GM11168 (cell line): ENCODE measurements around the gene TAF6L.
"Not testable (repeated sequence)": the region's sequence is repeated elsewhere in the genome, so short reads cannot be mapped to it uniquely, and the experiment has no call there.

Experiments used
- in situ Hi-C: fragments of 300-500 bp; cut with MboI; formaldehyde crosslinking; loops from one replicate; pipeline ENCODE4 v1.12.0; 2022; ENCODE audit warnings: low sequenced_read_pairs; ENCODE audit not compliant: unreplicated experiment

The TAF6L gene

DNA sequence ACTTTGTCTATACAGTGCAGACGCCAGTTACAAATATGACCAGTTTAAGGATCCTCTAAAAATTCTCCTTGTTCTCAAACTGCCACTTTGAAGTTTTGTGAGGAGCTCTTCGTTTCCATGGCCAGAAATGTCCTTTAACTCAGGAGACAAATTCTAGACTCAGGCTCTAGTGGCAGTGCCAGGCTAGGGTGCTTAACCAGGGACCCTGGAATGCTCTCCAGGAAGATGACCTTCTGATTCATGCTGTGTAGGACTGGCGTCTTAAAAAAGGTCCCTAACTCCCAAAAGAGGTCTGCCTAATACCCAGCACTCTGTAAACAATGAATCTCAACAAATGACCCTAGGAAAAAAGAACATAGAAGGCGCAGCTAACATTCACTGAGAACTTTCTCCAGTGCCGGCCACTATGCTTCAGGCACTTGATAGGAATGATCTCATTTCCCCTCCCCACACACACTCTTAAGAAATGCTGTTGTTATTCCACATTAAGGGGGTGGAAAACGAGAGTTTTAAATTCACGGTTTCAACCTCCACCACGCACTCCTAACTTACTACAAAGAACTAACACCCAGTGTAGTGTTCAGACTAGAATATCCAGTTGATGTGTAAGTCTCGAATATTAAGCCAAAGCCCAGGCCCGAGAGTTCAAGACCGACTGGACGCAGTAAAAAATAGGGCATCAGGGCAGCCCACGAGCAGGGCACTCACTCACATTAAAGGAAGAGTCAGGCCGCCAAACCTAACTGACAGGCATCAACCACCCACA lies 33.3 kb downstream of the TAF6L start:
- in situ Hi-C loops, result no loop called here

DNA sequence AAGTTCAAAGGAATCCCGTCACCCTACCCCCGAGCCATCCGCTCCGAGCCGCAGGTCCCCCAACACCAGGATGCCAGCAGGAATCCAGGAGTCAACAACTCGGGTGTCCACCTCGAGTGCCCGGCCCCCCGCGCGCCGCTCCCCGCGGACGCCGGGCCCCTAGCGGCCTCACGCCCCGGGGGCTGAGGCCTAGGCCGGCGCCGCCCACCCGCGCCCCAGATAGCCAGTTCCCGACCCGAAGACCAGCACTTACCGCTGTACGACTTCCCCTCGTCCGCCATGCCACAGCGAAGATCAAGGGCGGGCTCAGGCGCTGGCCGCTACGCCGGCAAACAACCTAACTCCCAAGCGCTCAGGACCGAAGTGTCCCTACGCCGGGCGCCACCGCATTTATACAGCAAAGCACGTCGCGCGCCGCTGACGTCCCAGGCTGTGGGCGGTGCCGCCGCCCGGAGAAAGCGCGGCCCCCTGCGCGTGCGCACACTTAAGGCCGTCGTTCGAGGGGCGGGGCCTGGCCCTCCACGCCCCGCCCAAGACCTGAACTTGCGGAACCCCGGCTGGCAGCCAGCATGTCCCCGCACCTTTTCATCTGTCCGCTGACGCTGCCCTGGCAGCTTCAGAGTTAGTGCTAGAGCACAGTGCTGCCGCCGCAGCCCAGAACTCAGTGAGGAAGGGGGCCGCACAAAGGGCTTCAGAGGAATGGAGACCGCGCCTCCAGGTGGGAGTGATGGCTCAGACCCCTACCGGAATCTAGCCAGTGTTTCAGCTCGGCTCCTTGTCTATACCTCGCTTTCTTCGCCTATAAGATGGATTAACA lies 34.1 kb downstream of the TAF6L start, which contains the start of gene NXF1:
Gene NXF1, minus strand, starts transcription at position 365 of the 817 bp plus-strand sequence. Its CDS starts 84 bp downstream, at position 281.
- in situ Hi-C loops, result no loop called here

DNA sequence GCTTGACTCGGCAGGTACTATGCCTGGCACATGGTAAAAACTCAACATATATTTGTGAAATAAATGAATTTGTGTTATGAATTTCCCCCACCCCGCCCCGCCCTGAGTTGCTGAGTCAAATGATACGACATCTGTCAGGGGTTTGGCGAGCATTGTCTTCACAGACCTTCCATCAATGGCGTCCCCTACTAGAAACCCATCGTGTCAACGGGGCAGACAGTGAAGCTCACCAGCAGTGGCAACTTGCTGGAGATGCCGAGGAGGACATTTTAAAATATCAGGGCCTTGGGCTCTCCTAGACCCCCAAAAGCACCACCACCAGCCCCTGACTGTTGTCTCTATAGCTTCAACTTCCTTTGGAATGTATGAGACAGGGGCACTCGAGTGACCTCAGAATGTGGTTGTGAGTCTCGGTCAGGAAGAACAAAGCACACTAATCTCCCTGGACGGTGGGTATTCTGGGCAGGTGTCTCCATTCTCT lies 34.8 kb downstream of the TAF6L start:
- in situ Hi-C loops, result no loop called here

DNA sequence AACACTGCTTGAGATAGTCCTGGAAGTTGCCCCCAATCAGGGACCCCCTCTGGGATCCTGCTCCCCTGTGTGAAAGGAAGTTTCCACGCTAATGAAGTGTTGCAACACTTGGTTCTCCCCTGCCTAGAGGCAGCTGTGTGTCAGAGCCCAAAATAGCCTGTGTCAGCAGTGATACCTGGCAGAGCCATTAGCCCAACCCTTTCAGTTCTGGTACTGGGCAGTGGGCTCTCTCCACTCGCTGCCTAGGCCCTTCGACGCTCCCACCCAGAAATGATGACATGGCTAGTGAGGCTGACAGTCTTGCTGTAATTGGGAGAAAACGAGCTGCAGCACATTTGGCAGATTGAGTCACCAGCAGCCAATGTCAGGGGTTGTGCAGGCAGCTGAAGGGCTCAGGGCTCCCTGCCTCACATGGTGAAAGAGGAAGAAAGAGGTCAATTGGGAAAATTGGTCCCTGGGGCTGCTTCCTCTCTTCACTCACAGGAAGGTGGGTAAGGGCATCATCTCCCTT lies 35.5 kb downstream of the TAF6L start:
- in situ Hi-C loops, result no loop called here

DNA sequence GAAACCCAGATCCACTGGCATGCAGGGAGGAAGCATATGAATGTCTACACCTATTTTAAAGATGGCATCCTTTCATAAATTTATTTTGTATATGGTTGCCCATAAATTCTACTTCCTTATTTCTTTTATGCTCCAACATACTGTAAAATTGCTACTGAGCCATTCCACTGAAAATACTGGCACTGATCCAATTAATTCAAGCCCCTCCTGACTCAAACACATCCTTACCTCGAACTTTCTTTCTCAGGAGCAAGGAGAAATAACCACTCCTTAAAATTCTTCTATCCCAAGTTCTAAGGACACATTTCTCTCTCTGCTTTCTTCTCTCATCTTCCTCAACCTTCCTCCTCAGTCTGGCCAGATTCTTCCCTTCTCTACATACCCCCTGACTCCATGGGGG lies 39.6 kb downstream of the TAF6L start:
- in situ Hi-C loops, result no loop called here

DNA sequence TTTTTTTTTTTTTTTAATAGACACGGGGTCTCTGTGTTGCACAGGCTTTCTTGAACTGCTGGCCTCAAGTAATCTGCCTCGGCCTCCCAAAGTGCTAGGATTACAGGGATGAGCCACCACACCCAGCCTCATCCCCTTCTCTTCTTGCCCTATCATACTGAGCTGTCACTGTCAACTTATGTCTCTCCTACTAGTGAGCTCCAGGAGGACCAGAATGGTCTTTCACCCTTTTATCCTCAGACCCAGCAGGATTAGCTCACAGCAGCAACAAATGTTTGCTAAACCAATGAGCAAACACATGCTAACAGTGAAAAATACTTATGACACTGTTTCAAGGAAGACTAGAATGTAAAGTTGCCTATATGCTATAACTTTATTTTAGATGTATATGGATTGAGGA lies 40.5 kb downstream of the TAF6L start:
- in situ Hi-C loops, result no loop called here

DNA sequence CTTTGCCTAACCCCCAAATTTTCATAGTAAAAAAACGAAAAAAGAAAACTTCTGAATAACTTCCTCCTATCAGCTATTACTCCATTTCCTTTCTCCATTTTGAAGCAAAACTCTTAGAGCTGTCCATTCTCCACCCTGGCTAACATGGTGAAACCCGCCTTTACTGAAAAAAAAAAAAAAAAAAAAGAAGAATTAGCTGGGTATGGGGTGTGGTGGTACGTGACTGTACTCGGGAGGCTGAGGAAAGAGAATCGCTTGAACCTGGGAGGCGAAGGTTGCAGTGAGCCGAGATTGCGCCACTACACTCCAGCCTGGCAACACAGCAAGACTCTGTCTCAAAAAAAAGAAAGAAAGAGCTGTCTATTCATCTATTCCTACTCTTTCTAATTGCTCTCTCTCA lies 45.4 kb downstream of the TAF6L start:
- in situ Hi-C loops, result no loop called here

DNA sequence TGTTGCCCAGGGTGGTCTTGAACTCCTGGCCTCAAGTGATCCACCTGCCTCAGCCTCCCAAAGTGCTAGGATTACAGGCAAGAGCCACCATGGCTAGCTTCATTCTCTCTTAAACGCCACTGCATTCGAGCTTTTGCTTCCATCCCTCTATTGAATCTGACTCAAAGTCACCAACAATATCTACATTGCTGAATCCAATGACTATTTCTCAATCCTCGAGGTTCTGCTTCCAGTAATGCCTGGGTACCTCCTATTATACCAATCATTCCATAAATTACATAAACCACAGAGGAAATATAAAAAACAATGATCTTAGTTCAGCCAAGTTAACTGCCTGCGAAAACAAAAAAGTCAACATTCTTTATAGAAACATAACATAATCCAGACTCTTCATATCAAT lies 45.9 kb downstream of the TAF6L start:
- in situ Hi-C loops, result no loop called here

DNA sequence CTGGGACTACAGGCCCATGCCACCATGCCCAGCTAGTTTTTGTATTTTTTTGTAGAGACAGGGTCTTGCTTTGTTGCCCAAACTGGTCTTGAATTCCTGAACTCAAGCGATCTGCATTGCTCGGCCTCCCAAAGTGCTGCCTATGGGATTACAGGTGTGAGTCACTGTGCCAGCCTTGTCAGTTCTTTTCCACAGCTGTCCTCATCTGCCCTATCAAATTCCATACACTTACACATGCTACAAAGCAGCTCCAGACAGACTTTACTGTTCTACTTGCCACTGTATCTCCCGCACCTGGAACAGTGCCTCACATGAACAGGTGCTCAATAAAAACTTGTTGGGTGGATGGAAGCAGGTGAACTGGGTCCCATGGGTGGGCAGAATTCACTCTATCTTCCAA lies 52.5 kb downstream of the TAF6L start:
- in situ Hi-C loops, result no loop called here

DNA sequence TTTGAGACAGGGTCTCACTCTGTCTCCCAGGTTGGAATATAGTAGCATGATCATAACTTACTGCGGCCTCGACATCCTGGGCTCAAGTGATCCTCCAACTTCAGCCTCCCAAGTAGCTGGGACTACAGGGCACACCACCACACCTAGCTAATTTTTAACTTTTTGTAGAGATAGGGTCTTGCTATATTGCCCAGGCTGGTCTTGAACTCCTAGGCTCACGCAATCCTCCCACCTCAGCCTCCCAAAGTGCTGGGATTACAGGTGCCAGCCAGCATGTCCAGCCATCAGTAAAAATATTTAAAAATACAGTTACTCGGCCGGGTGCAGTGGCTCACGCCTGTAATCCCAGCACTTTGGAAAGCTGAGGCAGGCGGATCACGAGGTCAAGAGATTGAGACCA lies 56.9 kb downstream of the TAF6L start:
- in situ Hi-C loops, result not testable (repeated sequence)

DNA sequence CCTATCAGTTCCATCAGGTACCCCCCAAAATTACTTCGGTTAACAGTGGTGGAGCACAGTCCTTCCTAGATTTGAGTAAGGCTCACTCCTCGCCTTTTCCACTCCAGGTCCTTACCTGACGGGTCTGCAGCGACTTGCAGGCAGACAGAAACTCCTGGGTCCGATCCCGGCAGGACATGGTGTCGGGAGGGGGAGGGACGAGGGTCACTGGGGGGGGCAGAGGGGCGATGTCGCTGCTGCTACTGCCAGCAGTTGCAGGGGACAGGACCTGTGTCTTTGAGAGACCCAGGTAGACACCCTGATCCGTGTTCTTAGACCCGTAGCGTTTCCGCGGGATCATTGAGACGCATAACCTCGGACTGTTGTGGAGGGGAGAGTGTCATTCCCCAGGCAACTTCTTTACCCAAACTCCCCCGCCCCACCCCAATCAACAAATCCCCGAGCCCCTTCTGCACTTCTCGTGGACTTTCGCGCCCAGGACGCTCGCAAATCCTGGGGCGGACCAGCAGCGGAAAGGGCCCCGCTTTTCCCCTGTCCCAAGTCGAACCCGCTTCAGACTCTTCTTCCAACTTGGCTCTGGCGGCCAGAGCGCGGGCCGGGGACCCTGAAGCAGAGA lies 59.8 kb downstream of the TAF6L start:
- in situ Hi-C loops, result no loop called here

DNA sequence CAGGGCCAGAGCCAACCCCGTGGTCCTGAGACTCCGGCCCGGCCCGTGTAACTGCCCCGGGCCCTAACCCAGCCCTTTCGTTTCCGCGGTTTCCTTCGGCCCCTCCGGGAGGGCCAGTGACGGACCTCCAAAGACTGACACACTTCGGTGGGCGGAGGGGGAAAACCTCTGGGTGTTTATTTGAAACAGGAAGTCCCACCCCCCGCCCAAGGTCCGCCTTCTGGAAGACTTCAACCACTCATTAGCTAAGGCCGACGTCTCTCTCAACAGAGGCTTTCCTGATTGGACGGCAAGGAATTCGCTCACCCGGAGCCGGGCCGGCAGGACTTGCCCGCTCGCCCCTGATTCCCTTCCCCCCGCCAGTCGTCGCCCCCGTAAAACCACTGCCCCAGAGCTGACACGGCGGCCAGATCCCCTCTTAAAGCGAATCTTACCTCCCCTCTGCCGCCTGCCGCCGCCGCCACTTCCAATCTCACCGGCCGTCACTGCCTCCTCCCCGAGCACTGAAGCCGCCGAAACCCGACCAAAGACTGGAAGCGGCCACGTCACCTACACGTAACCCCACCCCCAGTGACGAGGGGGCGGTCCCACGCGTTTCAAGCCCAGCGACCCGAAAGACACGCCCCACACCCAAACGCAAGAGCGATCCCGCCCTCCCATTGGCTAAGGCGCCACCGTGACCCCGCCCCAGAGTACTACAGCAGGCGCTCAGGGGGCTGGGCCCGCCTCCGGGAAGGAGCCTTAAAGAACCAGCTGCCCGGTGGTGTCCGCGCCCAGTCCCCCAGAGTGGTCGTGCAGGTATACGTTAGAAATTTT lies 60.5 kb downstream of the TAF6L start, which contains the start of gene STX5:
Gene STX5, minus strand, starts transcription at position 532 of the 816 bp plus-strand sequence. CDS start 808 bp downstream, outside the sequence.
- in situ Hi-C loops, result no loop called here

DNA sequence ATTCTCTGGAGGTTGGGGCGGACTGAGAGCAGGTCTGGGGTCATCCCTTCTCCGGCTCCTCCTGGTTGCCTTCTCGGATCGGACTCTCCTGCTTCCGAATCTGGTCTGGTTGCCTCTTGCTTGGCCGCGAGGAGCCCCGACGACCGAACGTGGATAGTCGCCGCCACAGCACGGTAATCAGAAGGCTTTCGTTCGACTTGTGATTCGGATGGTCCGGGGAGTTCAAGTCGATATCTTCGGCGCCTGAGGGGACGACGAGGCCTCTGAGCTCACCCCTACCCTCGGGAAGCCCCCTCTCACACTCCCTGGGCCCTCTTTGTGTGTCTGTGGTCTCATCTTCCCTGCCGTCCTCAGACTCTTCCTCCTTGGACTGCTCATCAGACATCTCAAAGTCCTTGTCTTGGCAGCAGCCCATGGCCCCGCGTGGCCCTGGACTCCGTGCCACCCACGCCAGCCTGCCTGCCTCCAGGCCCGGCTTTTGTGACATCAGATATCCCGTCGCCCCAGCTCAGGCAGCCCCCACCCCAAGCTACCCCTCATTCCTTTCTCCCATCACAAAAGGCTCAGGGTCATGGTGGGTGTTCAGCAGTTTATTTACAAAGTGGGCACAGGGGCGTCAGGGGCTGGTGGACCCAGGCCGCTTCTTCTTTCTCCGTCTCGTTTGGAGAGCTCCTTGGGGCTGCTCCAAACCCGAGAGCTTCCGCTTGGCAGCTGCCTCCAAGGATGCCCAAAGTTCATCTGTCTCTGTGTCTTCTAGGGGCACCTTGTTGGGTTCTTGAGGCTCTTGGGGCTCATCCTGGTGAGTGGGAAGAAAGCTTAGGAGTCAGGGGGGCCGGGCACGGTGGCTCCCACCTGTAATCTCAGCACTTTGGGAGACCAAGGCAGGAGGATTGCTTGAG lies 61.4 kb downstream of the TAF6L start, which contains the start of gene TEX54:
Gene TEX54, minus strand, starts transcription at position 506 of the 899 bp plus-strand sequence.
- in situ Hi-C loops, result no loop called here

DNA sequence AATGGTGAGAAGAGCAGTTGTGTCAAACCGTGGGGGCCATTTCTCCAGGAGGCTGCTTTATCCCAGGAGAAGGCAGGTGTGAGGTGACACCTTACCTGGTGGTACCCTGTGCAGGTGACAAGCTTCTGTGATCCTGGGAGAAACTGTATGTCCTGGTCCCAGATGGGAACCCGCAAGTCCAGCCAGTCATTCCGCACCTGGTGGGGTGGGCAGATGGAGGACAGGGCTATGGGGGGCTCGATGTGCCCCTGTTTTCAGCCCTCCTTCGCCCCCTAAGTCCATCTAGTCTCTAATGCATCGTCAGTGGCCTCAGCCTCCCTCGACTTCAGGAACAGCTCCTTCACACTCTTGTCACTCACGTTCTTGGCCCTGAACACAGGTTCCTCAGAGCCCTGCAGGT lies 64.1 kb downstream of the TAF6L start:
- in situ Hi-C loops, result no loop called here
